ENCODE measurements around the gene CLK3. TPM values are rescaled to one million over a fixed set of nuclear protein-coding genes. Genes with fewer than 3 reads are reported as not detected.

Gene CLK3
- total and polyA plus RNA-seq, 10 of the 15 experiments (the other 5 are each of a cell fraction or from before 2014, with no cell fraction given), result 3.3 to 169 (median 66.2) TPM

DNA sequence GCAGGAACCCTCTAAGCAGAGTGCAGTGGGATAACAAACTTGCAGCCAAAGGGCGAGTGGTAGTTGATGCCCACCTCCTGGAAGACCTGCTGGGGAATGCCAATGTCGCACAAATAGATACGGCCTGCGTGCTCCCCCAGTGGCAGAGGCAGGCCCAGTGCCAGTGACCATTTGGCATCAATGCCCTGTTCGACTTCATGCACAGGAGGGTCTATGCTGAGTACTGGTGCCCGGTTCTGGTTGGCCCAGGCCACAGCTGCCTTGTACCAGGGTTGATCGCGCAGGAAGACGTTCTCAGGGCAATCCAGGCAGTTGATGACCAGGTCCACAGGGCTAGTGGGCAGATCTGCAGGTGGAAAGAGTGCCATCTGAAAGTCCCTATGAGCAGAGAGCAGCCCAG is 17.0 kb downstream of the CLK3 start:
- intact Hi-C loops (cut with micrococcal nuclease; ENCODE audit: unreplicated experiment) (loop anchor here (1.0 kb wide), 1 partner anchor 259 kb away; no protein-coding TSS in a partner anchor), in situ Hi-C loops (cut with MboI) (loop anchor here (5.0 kb wide), 2 partner anchors 140 to 315 kb away; no protein-coding TSS in a partner anchor)
- H3K36me3 ChIP-seq (ENCODE audit: control insufficient read depth in 2 of 2, insufficient read depth in 2 of 2, low read length in 1 of 2), result peaks cover 43 to 54% of the 10 kb centered on the region in 2 experiments
- no peaks in the 10 kb centered on the region for H3K79me2 ChIP-seq (ENCODE audit: control insufficient read depth, insufficient read depth, low read length)
- H3K4me2 ChIP-seq (ENCODE audit: control insufficient read depth, insufficient read depth), result no peak overlapping the region
- DNase-seq (ENCODE audit: low read depth, low spot score), result no peak
- no peaks in the 10 kb centered on the region for H3K9me3 ChIP-seq (replicated peaks; ENCODE audit: control insufficient read depth, insufficient read depth, low read length)
- FAIRE-seq, result no peak
- WGBS (ENCODE audit: insufficient coverage, insufficient replicate concordance, low lambda C conversion rate, missing lambda C conversion rate), result 72% methylated on average over 9 of the region's 9 CpGs
- ChIA-PET POLR2A (no interaction called here), CTCF (interaction anchor here (0.6 to 18.9 kb wide), 28 partner anchors 9 to 316 kb away, joined by 3 to 380 read pairs (median 5); partner anchors contain the start of genes CLK3 and EDC3), SMC1A (ENCODE audit: uncharacterized antibody, unreplicated experiment) (interaction anchor here (0.6 to 8.2 kb wide), 10 partner anchors 9 to 261 kb away, joined by 3 to 116 read pairs (median 5); no protein-coding TSS in a partner anchor), RAD21 (ENCODE audit: unreplicated experiment) (interaction anchor here (0.6 to 2.7 kb wide), 8 partner anchors 14 to 205 kb away, joined by 3 to 13 read pairs (median 4); partner anchors contain the start of gene CLK3)
- H3K4me1 ChIP-seq (ENCODE audit: control insufficient read depth, insufficient read depth, low read length), result peaks cover 7% of the 10 kb centered on the region
- no peak for TF ChIP-seq RAD21 (IDR thresholded peaks at IDR 0.05; ENCODE audit: insufficient read depth, low read depth, low read length)
- no peak for TF ChIP-seq POLR2AphosphoS2 (IDR thresholded peaks at IDR 0.05; ENCODE audit: low read depth, low read length)
- TF ChIP-seq, protein P1, sequence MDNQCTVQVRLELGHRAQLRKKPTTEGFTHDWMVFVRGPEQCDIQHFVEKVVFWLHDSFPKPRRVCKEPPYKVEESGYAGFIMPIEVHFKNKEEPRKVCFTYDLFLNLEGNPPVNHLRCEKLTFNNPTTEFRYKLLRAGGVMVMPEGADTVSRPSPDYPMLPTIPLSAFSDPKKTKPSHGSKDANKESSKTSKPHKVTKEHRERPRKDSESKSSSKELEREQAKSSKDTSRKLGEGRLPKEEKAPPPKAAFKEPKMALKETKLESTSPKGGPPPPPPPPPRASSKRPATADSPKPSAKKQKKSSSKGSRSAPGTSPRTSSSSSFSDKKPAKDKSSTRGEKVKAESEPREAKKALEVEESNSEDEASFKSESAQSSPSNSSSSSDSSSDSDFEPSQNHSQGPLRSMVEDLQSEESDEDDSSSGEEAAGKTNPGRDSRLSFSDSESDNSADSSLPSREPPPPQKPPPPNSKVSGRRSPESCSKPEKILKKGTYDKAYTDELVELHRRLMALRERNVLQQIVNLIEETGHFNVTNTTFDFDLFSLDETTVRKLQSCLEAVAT (IDR thresholded peaks at IDR 0.05), result no peak
- TF ChIP-seq NRF1 (conservative IDR thresholded peaks at IDR 0.05; ENCODE audit: low read depth, low read length), result no peak
- no peak for TF ChIP-seq SREBF2 (IDR thresholded peaks at IDR 0.05; ENCODE audit: low read length)
- H3K9ac ChIP-seq (ENCODE audit: control insufficient read depth, insufficient read depth, low read length), result no peak overlapping the region
- H3K27ac ChIP-seq (ENCODE audit: control insufficient read depth, insufficient read depth), result no peak overlapping the region
- no peaks in the 10 kb centered on the region for H3K27me3 ChIP-seq (replicated peaks in 1 of 2; ENCODE audit: control insufficient read depth in 2 of 2, insufficient read depth in 2 of 2, low read length in 1 of 2)
- no peak overlapping the region for H3K4me3 ChIP-seq
- no TSS peak for BruUV-seq (replicated peaks)
- ATAC-seq, result no peak
- peaks cover 1% of the 10 kb centered on the region; the same call in 1 of the 2 replicates for H4K20me1 ChIP-seq (ENCODE audit: control insufficient read depth, insufficient read depth)
- H2AFZ ChIP-seq (ENCODE audit: control insufficient read depth, low read depth, low read length), result no peak overlapping the region
